ENCODE data around the gene PCARE. TPM values are rescaled to one million over a fixed set of nuclear protein-coding genes. Genes with fewer than 3 reads are reported as not detected.
A peak's percentile ranks its signal among the peaks of the same experiment; 100 is the strongest.

PCARE gene
- total RNA-seq, result not detected

- no peaks in the 10 kb centered on the region for H3K36me3 Mint-ChIP-seq (ENCODE audit: low read depth)
- H3K27me3 Mint-ChIP-seq, result no peaks in the 10 kb centered on the region
- H3K9me3 Mint-ChIP-seq, result no peaks in the 10 kb centered on the region
- ChIA-PET POLR2A (no interaction called here), CTCF (interaction anchor here (1.0 to 1.1 kb wide), 2 partner anchors 24 to 32 kb away, joined by 3 read pairs; no protein-coding TSS in a partner anchor)
- no peak within 1 kb of the TSS for H3K27ac Mint-ChIP-seq
- no peak for DNase-seq
- H3K4me3 Mint-ChIP-seq, result no peak within 1 kb of the TSS
- no peaks in the 10 kb centered on the region for H3K4me1 Mint-ChIP-seq
These were observed at the start of gene PCARE for GRCh38 chr2:29074411-29074810. Gene PCARE, minus strand, starts transcription at chr2:29074523. Its CDS starts 262 bp downstream, at chr2:29074261.

GRCh38 chr2:29123617-29124349 lies 49.5 kb upstream of the PCARE start:
- Mint-ChIP-seq H3K27me3 (no peaks in the 10 kb centered on the region), H3K27ac (peak overlapping the region; percentile 51), H3K4me3 (no peak overlapping the region), H3K4me1 (peaks cover 31% of the 10 kb centered on the region), H3K36me3 (ENCODE audit: low read depth) (peaks cover 60% of the 10 kb centered on the region), H3K9me3 (peaks cover 15% of the 10 kb centered on the region)
- DNase-seq, result no peak
- CTCF ChIA-PET, result interaction anchor here (0.6 kb wide), 1 partner anchor 1424 kb away, joined by 3 read pairs; no protein-coding TSS in a partner anchor
- POLR2A ChIA-PET, result no interaction called here

- no peak for DNase-seq
- Mint-ChIP-seq H3K9me3 (peaks cover 15% of the 10 kb centered on the region), H3K27me3 (no peaks in the 10 kb centered on the region), H3K36me3 (ENCODE audit: low read depth) (peaks cover 50% of the 10 kb centered on the region), H3K27ac (no peak overlapping the region), H3K4me1 (peaks cover 49% of the 10 kb centered on the region), H3K4me3 (no peak overlapping the region)
- ChIA-PET POLR2A (no interaction called here), CTCF (interaction anchor here (4.7 kb wide), 1 partner anchor 9 kb away, joined by 27 read pairs; no protein-coding TSS in a partner anchor)
These were observed 46.5 kb upstream of the PCARE start for GRCh38 chr2:29120846-29121245.

- Mint-ChIP-seq H3K36me3 (ENCODE audit: low read depth) (peaks cover 35% of the 10 kb centered on the region), H3K27ac (peak overlapping the region; percentile 14), H3K4me3 (no peak overlapping the region), H3K9me3 (peaks cover 10% of the 10 kb centered on the region), H3K4me1 (peaks cover 54% of the 10 kb centered on the region), H3K27me3 (peaks cover 3% of the 10 kb centered on the region)
- no peak for DNase-seq
- ChIA-PET CTCF (interaction anchor here (1.5 to 4.7 kb wide), 2 partner anchors 10 to 21 kb away, joined by 3 to 27 read pairs; no protein-coding TSS in a partner anchor), POLR2A (no interaction called here)
These were observed 44.9 kb upstream of the PCARE start for GRCh38 chr2:29119211-29119610.

GRCh38 chr2:29117636-29118303 lies 43.4 kb upstream of the PCARE start:
- peak overlapping the region; percentile 99 for H3K27ac Mint-ChIP-seq
- H3K36me3 Mint-ChIP-seq (ENCODE audit: low read depth), result peaks cover 22% of the 10 kb centered on the region
- POLR2A ChIA-PET, result interaction anchor here (0.6 kb wide), 1 partner anchor 81 kb away, joined by 3 read pairs; no protein-coding TSS in a partner anchor
- no peak overlapping the region for H3K4me3 Mint-ChIP-seq
- no peak for DNase-seq
- H3K4me1 Mint-ChIP-seq, result peaks cover 49% of the 10 kb centered on the region
- CTCF ChIA-PET, result interaction anchor here (0.6 to 4.7 kb wide), 7 partner anchors 8 to 407 kb away, joined by 3 to 27 read pairs (median 5); no protein-coding TSS in a partner anchor
- H3K9me3 Mint-ChIP-seq, result no peaks in the 10 kb centered on the region
- H3K27me3 Mint-ChIP-seq, result peaks cover 6% of the 10 kb centered on the region

GRCh38 chr2:29115797-29116781 lies 41.8 kb upstream of the PCARE start:
- peaks cover 55% of the 10 kb centered on the region for H3K4me1 Mint-ChIP-seq

GRCh38 chr2:29114946-29115609 lies 40.8 kb upstream of the PCARE start, which contains the start of gene CLIP4:
Gene CLIP4, plus strand, starts transcription at chr2:29115415. Its CDS starts 5,974 bp downstream, at chr2:29121389.
- Mint-ChIP-seq H3K27ac (peak within 1 kb of the TSS; percentile 99), H3K27me3 (peaks cover 10% of the 10 kb centered on the region), H3K4me3 (peak within 1 kb of the TSS; percentile 86), H3K9me3 (no peaks in the 10 kb centered on the region), H3K4me1 (peaks cover 59% of the 10 kb centered on the region), H3K36me3 (ENCODE audit: low read depth) (peaks cover 8% of the 10 kb centered on the region)
- POLR2A ChIA-PET, result interaction anchor here (0.9 kb wide), 1 partner anchor 15 kb away, joined by 4 read pairs; no protein-coding TSS in a partner anchor
- CTCF ChIA-PET, result no interaction called here
- DNase-seq, result peak; percentile 53

More at GRCh38 chr2:29115797-29116781, 41.8 kb upstream of the PCARE start:
- Mint-ChIP-seq H3K27me3 (peaks cover 10% of the 10 kb centered on the region), H3K4me3 (peak overlapping the region; percentile 86), H3K9me3 (no peaks in the 10 kb centered on the region), H3K36me3 (ENCODE audit: low read depth) (peaks cover 8% of the 10 kb centered on the region), H3K27ac (peak overlapping the region; percentile 99)
- ChIA-PET CTCF (interaction anchor here (0.6 to 4.7 kb wide), 5 partner anchors 10 to 60 kb away, joined by 3 to 27 read pairs (median 5); no protein-coding TSS in a partner anchor), POLR2A (interaction anchor here (0.9 kb wide), 2 partner anchors 13 to 14 kb away, joined by 3 to 4 read pairs; no protein-coding TSS in a partner anchor)
- peak; percentile 90 for DNase-seq

GRCh38 chr2:29114586-29114945 lies 40.2 kb upstream of the PCARE start:
- Mint-ChIP-seq H3K9me3 (no peaks in the 10 kb centered on the region), H3K4me1 (peaks cover 54% of the 10 kb centered on the region), H3K4me3 (peak overlapping the region; percentile 86), H3K27ac (peak overlapping the region; percentile 96), H3K36me3 (ENCODE audit: low read depth) (peaks cover 8% of the 10 kb centered on the region), H3K27me3 (peaks cover 10% of the 10 kb centered on the region)
- no peak for DNase-seq
- ChIA-PET CTCF (no interaction called here), POLR2A (no interaction called here)

GRCh38 chr2:29113891-29114321 lies 39.6 kb upstream of the PCARE start:
- H3K4me3 Mint-ChIP-seq, result peak overlapping the region; percentile 86
- ChIA-PET CTCF (interaction anchor here (1.0 kb wide), 2 partner anchors 10 to 15 kb away, joined by 3 read pairs; no protein-coding TSS in a partner anchor), POLR2A (no interaction called here)
- peaks cover 10% of the 10 kb centered on the region for H3K27me3 Mint-ChIP-seq
- H3K4me1 Mint-ChIP-seq, result peaks cover 47% of the 10 kb centered on the region
- no peak for DNase-seq
- peaks cover 8% of the 10 kb centered on the region for H3K36me3 Mint-ChIP-seq (ENCODE audit: low read depth)
- no peaks in the 10 kb centered on the region for H3K9me3 Mint-ChIP-seq
- H3K27ac Mint-ChIP-seq, result peak overlapping the region; percentile 96

- Mint-ChIP-seq H3K27me3 (peaks cover 10% of the 10 kb centered on the region), H3K27ac (no peak overlapping the region), H3K4me1 (peaks cover 43% of the 10 kb centered on the region), H3K36me3 (ENCODE audit: low read depth) (peaks cover 8% of the 10 kb centered on the region), H3K4me3 (no peak overlapping the region), H3K9me3 (no peaks in the 10 kb centered on the region)
- DNase-seq, result no peak
- POLR2A ChIA-PET, result no interaction called here
- CTCF ChIA-PET, result interaction anchor here (1.0 kb wide), 2 partner anchors 9 to 16 kb away, joined by 3 read pairs; no protein-coding TSS in a partner anchor
These were observed 38.8 kb upstream of the PCARE start for GRCh38 chr2:29113027-29113686.

- Mint-ChIP-seq H3K27ac (no peak overlapping the region), H3K4me1 (peaks cover 35% of the 10 kb centered on the region), H3K9me3 (no peaks in the 10 kb centered on the region), H3K4me3 (no peak overlapping the region), H3K27me3 (peaks cover 10% of the 10 kb centered on the region), H3K36me3 (ENCODE audit: low read depth) (peaks cover 6% of the 10 kb centered on the region)
- ChIA-PET CTCF (no interaction called here), POLR2A (no interaction called here)
- DNase-seq, result no peak
These were observed 38.1 kb upstream of the PCARE start for GRCh38 chr2:29112379-29112778.
